Jurkat, Clone E6-1 (cell line): Measurements from ENCODE around the gene RNF208.

ENCODE experiments used
- DNase-seq: peaks from one replicate; pipeline ENCODE4 v3.0.0-alpha.2; 2011; ENCODE audit warnings: low read depth, low spot score
- H3K4me3 ChIP-seq: 2 replicates; pipeline ENCODE4 v1.5.1; 2011; ENCODE audit warnings: mild to moderate bottlenecking, low read length, control low read depth, moderate library complexity

RNF208 gene

DNA sequence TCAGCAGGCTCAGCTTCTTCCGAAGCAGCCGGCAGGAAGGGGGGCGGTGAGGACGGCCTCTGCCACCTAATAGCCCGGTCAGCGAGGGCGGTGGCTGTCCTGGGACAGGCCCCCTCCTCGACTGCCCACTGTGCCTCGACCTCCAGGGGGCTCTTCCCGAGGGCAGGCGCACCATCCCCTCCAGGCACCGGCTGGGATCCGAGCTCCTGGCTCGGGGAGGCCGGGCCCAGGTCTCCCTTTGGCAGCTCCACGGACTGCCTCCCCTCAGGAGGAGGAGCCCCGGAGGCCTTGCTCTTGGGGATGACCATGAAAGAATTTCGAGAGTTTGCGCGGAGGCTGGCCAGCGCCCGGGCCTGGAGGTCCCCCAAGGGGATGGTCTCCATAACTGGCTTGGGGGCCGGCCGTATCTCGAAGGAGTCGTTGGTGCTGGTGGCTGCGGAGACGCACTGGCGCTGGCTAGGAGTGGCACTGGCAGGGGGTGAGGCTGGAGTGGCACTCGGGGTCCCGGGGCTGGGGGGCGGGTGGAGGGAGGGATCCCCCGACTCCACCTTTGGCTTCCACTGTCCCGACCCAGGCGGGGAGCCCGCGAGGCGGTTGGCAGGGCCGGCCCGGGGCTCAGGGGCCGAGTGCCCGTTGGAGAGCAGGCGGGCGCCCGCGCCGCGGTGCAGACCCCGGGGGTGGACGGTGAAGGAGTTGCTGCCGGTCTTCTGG lies 22.5 kb downstream of the RNF208 start:
- H3K4me3 ChIP-seq = no peak overlapping the region
- DNase-seq = no peak

DNA sequence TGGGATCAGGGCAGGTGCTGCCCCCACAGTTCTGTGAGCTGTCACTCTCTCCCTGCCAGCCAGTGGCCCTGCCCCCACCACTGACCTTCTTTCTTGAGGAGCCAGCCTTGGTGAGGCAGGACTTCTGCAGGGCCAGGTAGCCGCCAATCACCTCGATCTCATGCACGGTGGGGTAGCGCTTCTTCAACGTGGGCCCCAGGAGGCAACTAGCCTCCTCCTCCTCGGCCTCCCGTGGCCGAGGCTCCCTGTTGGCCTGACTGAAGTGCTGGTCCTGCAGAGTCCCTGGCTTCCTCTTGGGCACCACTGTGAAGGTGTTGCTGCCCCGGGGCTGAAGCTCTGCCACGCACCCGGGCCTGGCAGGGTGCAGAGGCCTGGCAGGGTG lies 23.1 kb downstream of the RNF208 start:
- H3K4me3 ChIP-seq = no peak overlapping the region
- DNase-seq = no peak

DNA sequence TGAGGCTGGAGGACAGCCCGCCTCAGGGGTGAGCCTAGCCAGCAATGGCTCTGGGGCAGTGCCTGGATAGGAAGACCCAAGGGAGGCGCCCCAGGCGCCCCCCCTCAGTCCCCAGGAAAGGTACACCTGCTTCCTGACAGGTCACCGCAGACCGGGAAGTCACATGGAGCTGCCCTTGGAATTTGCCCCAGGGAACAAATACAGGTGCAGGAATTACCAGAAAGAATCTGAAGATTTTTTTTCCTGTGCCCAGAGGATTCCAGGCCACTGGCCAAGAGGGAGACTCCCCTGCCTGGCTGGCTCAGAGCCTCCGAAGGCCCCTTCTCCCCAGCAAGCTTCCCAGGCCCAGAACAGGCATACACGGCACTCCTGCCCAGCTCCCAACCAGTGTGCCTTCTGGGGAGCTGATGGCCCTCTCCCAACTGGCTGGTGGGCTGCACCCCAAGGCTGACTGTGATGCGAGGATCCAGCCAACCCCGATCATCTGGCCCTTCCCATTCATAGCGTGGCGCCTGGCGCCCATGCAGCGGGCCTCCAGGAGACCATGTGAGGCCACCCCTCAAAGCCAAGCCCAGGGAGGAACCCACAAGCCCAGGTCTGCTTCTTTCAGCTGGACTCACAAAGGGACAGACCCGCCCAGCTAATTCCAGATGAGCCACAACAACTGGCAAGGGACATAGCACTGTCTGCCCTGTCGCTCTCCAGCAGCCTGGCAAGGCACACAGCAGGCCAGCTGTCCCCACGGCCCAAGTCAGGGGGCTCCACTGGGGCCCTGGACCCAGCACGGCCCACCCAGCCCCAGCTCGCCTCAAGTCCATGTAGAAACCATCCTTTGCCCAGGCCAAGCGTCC lies 23.8 kb downstream of the RNF208 start:
- DNase-seq = no peak
- H3K4me3 ChIP-seq = no peak overlapping the region

DNA sequence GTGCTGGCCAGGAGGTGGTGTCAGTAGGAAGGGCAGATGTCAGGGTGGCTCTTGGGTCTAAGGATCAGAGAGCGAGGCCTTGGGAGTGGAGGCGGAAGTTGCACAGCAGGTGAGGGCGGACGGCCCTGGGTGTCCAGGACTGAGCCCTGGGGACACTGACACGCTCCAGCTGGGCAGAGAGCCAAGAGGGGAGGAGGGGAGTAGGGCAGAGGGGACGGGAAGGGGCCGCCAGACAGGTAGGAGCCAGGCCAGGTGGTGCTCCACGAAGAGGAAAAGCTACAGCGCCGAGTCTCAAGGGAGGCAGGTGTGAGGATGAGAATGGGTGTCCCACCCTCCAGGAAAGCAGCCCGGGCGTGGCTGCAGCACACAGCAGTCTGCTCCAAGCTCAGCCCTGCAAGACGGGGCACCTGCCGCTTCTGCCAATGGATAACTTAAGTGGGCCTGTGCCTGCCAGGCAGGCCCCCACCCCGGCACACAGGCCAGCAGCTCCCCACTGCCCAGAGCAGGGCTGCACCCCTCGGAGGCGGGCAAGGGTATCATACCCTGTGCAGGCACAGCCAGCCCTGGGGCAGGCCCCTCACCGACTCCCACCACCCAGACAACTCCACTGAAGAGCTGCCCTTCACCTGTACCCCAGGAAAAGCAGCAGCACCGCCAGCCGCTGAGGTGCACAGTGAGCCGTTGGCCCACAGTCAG lies 26.4 kb downstream of the RNF208 start:
- H3K4me3 ChIP-seq = no peak overlapping the region
- DNase-seq = no peak

DNA sequence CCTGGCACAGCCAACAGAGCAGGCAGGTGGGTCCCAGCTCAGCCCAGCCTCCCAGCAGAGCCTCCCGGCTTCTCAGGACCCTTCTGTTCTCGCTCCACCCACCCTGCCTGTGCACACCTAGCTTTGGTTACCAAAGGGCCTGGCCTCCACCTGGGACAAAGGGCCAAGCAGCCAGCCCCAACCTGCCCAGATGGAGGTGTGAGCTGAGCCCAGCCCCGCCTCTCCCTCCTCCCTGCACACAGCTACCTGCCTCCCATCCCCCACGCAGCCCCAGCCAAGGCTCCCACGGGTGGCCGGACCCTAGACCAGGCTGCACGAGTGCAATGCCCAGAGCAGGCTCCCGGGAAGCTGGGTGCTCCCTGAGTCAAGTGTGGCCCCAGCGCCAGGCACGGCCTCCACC lies 27.1 kb downstream of the RNF208 start:
- no peak overlapping the region for H3K4me3 ChIP-seq
- no peak for DNase-seq

DNA sequence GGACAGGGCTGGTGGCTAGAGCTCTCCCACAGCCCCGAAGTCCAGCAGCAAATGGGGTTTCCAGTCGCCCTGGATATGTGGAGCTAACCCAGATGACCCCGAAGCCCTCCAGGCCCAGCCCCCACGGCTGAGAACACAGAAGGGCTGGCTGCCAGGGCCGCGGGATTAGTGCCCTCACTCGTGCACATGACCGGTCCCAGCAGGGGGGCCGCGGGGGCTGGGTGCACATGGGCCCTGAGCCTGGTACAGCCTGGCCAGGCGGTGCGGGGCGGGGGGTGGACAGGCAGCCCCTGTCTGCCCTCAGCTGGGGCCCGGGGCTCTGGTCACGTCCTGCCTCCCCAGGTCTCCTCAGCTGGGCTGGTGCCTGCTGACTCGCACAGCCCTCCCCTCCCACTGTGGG lies 27.7 kb downstream of the RNF208 start:
- no peak for DNase-seq
- H3K4me3 ChIP-seq = no peak overlapping the region

DNA sequence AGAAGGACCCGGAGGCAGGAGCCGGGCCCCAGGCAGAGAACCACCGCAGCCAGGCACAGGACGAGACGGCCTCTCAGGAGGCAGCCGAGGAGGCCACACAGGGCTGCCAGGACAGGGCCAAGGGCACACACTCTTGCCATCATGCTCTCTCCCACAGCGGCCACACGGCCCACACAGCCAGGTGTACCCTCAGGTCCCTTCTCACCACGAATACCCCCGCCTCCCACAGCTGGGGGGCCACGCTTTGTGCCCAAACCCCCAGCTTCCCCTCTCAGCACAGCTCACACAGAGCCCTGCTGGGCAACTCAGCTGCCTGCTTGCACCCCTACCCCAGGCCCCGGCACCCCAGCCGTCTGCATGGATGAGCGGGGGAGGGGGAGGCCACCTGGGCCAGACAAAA lies 28.3 kb downstream of the RNF208 start:
- no peak for DNase-seq
- no peak overlapping the region for H3K4me3 ChIP-seq

DNA sequence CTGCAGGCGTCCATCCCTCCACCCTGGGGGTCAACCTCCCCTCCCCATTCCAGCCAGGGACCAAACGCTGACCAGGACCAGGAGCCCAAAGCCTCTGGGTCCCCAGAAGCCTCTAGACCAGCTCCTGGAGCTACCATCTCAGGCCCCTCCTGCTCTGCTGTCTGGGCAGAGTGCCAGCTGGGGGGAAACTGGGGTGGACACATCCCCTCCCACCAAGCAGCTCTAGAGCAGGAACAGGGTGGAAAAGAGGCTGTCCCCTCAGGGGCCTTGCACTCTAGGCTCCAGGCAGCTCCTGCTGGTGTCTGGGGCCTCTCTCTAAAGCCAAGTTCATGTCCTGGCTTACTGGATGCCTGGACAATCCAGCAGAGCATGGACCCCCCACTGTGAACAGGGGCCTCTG lies 29.2 kb downstream of the RNF208 start:
- no peak overlapping the region for H3K4me3 ChIP-seq
- DNase-seq = no peak

DNA sequence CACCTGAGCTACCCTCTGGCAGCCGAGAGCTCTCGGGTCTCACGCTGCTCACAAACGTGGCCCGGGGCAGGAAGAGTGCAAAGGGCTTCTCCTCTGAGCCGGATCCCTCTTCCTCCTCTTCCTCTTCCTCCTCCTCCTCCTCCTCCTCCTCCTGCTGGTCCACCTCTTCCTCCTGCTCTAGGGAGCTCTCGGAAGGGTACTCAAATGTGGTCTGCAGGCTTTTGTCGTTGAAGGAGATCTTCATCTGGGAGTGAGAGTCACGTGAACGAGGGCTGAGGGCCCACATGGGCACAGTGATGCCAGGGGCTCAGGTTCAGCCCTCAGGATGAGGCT lies 29.6 kb downstream of the RNF208 start:
- H3K4me3 ChIP-seq = no peak overlapping the region
- no peak for DNase-seq

DNA sequence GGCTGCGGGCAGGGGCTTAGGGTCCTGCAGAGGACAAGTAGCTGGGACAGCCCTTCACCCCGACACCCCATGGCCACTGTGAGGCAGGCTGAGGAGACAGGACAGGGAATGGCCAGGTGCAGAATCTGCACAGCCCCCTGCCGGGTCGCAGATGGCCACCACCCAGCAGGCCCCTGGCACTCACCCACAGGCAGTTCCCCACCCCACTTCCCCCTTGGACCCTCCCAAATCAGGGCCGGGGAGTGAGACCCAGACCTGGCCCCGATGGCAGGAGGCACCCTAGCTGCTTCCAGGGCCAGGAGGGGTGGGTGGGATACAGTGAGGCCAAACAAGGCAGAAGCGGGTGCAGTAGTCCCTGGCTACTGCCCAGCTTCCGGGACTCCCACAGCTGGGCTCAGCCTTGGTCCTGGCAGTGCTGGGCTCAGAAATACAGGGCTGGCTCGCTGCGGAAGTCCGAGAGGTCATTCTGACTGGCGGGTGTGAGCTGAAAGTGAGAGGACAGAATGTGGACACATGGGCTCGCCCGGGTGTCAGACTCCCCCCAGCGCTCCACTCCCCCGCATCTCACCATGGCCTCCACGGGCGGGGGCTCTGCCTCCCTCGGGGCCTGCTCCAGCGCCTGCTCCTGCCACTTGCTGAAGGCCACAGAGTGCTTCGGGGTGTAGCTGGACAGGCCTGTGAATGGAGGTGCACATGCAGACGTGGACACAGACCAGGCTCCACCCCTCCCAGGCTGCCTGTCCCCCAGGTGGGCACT lies 30.2 kb downstream of the RNF208 start:
- H3K4me3 ChIP-seq = no peak overlapping the region
- DNase-seq = no peak

DNA sequence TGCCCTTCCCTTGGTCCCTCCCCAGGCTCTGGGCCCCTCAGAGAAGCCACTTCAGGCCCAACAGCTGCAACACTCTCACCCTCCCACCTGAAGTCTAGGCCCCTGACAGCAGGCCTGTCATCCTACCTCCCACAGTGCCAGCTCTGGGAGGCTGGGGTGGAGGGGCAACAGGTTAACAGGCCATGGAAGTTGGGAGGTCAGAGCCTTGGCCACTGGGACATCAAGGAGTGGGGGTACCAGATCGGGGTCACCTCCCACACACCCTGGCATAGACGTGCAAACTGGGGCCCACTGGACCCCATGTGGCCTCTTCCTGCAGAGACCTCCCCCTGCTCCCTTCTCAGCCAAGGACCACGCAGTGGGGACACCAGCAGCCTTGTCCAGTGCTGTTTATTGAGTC lies 30.8 kb downstream of the RNF208 start:
- DNase-seq = no peak
- H3K4me3 ChIP-seq = no peak overlapping the region

DNA sequence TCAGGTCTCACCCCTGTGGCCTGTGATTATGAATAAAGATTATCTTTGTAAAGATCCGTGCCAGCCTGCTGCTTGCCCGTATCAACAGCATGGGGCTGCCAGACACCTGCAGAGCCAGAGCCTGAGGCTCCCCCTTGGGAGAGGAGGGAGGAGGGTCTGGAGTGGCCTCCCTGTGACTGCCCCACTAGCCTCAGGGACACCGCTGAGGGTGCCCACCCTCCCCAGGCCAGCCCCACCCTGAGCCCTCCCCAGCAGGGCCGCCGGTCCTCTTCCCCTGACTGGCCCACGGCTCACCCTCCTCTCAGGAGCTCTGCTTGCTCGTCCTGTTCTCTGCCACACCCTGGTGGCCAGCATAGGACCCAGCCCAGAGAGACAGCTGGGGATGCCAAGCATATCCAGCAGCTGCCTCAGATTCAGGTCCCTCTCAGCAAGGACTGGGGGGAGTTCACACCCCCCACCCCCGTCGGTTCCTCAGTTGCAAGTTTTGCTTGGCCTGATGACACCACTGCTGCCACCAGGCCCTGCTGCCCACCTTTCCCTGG lies 31.7 kb downstream of the RNF208 start:
- no peak for DNase-seq
- no peak overlapping the region for H3K4me3 ChIP-seq

DNA sequence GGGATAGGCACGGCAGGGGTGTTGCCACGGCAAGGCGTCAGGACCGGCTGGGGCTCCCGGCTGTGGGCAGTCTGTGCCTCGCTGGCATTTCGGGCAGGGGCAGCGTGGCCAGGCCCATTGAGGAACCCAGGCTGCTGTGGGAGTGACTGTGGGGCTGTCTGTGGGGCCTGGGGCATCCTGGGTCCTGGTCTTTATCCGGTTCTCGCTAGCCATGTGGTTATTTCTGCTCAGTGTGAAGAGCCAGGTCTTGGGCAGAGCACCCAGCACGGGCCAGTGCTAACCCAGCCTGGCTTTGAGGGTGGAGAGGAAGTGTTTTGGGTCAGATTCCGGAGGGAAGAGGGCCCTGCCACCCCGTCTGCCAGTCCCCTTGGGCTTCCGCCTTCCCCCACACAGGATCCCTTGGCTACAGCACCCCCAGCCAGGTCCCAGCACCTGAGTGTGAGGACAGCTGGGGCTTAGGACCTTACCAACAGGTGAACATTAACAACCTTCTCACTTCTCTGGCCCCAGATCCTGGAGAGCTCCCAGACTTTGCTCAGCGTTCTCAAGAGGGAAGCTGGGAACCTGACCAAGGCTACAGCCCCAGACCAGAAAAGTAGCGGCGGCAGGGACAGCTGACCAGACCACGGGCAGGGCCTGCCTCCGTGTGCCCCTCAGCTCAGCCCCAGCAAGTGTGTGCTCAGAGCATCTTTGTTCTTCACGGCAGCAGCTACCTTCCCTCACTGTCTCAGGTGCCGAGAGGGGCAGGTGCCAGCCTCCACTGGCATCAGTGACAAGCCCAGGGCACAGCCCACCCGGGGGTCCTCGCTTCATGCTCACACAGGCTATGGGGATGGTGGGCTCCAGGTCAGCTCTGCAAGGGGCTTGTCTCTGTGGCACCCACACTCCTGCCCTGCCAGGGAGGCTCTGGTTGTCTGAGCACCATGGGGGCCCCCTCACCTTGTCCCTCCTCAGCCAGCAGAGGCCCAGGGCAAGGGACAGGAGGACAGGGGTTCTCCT lies 32.4 kb downstream of the RNF208 start:
- DNase-seq = no peak

DNA sequence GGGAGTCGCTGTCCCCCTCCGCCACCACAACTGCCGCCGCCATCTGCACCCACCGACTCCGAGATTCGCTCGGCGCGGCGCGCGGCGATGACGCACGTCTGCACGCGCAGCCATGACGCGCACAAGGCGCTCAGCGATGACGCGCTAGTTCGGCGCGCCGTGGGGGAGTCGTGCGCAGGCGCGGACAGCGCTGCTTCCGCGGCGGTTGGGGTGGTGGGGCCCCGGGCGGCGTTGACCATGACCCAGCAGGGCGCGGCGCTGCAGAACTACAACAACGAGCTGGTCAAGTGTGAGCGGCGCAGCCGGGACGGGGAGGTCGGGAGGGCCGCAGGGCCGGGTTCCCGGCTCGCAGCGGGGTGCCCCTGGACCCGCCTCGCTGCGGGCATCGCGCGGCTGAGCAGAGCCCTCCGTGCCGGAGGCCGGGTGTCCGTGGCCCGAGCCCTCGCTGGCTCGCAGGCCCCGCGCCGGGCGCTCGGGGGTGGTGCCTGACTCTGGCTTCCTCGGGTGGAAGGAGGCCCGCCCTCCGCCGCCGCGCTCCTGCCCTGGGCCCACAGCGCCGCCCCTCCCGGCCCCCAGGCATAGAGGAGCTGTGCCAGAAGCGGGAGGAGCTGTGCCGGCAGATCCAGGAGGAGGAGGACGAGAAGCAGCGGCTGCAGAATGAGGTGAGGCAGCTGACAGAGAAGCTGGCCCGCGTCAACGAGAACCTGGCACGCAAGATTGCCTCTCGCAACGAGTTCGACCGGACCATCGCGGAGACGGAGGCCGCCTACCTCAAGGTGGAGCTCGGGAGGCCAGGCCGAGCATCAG lies 33.3 kb downstream of the RNF208 start, which contains the start of the genes ANAPC2 and SSNA1:
TSS of gene ANAPC2 (minus strand) at position 71 of the 807 bp plus-strand sequence. CDS start at position 43, 28 bp downstream.
TSS of gene SSNA1 (plus strand) at position 187 of the 807 bp plus-strand sequence. CDS start at position 238, 51 bp downstream.
- DNase-seq = peak; percentile 86
- H3K4me3 ChIP-seq = peak within 1 kb of the TSS; percentile 96

More for the DNA sequence above, 32.4 kb downstream of the RNF208 start:
- H3K4me3 ChIP-seq = peak overlapping the region; percentile 96

DNA sequence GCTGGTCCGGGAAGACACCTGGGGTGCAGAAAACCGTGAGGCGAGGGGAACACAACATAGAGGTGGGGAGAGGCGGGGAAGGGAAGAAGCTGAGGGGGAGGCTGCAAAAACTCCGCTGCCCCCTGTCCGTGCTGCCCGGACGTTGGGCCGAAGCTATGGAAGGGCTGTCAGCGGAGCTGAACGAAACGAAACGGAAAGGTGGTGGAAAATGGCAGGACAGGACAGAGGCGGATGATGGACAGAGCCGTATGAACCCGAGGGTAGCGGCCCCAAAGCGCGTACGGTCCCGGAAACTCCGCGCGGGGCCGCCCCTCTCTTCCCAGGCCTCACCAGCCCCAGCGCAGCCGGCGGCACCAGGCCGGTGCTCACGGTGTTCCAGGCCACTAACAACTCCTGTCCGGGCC lies 34.0 kb downstream of the RNF208 start:
- peak overlapping the region; percentile 96 for H3K4me3 ChIP-seq
- no peak for DNase-seq

DNA sequence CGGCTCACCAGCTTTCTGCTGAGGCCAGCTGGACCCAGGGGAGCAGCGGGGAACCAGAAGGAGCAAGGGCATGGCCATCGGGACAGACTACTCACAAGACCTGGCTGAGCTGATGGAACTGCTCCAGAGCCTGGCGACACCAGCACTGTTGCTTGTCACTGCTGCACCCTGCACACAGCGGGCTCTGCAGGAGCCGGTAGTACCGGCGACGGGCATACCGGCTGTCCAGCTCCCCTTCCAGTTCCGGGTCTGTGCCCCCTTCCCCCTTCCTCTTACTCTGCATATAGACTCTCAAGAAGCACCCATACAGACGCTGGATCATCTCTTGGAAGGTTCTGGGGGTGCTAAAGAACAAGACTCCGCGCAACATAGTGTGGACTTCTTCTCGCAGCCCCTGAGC lies 34.7 kb downstream of the RNF208 start:
- H3K4me3 ChIP-seq = peak overlapping the region; percentile 96
- DNase-seq = no peak

DNA sequence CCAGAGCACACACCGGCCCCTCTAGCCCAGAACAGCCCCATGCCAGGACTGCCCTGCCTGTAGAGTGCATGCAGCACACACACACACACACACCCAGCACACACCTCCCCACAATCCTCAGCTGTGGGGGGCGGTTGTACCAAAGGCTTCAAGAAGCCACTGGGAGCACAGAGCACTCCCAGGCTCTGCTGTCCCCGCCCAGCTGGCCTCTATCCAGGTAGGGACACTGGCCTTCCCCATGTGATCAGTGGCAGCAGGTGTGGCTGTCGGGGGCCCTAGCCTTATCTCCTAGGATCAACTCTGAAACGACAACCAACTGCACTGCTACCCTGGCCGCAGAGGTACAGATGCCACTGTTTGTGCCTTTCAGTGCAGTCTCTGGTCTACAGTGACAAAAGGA lies 35.7 kb downstream of the RNF208 start:
- no peak for DNase-seq
- no peak overlapping the region for H3K4me3 ChIP-seq
